WERI-Rb-1 (cell line): ENCODE measurements around the gene HOXA10.

Experiments
- DNase-seq: peaks from one replicate; pipeline ENCODE4 v3.0.0-alpha.2; 2020
- H3K27ac ChIP-seq: fragments of 250-450 bp; sonication (Bioruptor Pico); 2 replicates; pipeline ENCODE4 v1.5.1; 2020; ENCODE audit warnings: mild to moderate bottlenecking, moderate library complexity
- H3K27me3 ChIP-seq: fragments of 250-450 bp; sonication (Bioruptor Pico); 2 replicates; pipeline ENCODE4 v1.5.1; 2021; ENCODE audit warnings: mild to moderate bottlenecking, low read depth, moderate library complexity; ENCODE audit not compliant: insufficient read depth, severe bottlenecking
- H3K36me3 ChIP-seq: fragments of 250-450 bp; sonication (Bioruptor Pico); 2 replicates; pipeline ENCODE4 v1.5.1; 2020; ENCODE audit warnings: mild to moderate bottlenecking, moderate library complexity
- H3K4me3 ChIP-seq: 2 replicates; pipeline ENCODE4 v1.5.1; 2011; ENCODE audit warnings: low read depth, mild to moderate bottlenecking, control low read depth, low read length
- H3K9me3 ChIP-seq: fragments of 250-450 bp; sonication (Bioruptor Pico); 2 replicates; pipeline ENCODE4 v1.5.1; 2021; ENCODE audit warnings: mild to moderate bottlenecking, moderate library complexity; ENCODE audit not compliant: severe bottlenecking
- CTCF ChIP-seq: IDR thresholded peaks from 2 replicates; pipeline ENCODE4 v1.5.1; 2011; ENCODE audit warnings: low read depth, mild to moderate bottlenecking, control low read depth, inconsistent platforms, low read length

Gene HOXA10

DNA sequence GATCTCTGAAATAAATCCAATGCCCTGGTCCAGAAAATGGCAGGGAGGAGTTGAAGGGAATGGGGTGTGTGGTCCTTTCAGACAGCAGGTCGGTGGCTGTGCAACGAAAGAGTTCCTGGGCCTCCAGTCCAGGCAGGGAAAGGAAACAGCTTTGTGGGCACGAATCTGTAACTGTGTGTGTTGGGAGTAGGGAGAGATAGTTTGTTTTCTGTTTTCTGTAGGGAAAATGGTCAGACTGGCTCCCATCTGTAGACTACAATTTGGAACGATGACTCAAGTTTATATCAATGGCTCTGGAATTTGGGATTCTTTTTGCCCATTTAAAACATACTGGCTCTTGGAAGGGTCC, 6.2 kb downstream of the HOXA10 start:
- DNase-seq = no peak
- Histone ChIP-seq H3K9me3 (peaks cover 21% of the 10 kb centered on the region), H3K4me3 (no peak overlapping the region), H3K27ac (no peak overlapping the region), H3K36me3 (no peaks in the 10 kb centered on the region), H3K27me3 (peaks cover 73% of the 10 kb centered on the region)
- no peak for TF ChIP-seq CTCF

DNA sequence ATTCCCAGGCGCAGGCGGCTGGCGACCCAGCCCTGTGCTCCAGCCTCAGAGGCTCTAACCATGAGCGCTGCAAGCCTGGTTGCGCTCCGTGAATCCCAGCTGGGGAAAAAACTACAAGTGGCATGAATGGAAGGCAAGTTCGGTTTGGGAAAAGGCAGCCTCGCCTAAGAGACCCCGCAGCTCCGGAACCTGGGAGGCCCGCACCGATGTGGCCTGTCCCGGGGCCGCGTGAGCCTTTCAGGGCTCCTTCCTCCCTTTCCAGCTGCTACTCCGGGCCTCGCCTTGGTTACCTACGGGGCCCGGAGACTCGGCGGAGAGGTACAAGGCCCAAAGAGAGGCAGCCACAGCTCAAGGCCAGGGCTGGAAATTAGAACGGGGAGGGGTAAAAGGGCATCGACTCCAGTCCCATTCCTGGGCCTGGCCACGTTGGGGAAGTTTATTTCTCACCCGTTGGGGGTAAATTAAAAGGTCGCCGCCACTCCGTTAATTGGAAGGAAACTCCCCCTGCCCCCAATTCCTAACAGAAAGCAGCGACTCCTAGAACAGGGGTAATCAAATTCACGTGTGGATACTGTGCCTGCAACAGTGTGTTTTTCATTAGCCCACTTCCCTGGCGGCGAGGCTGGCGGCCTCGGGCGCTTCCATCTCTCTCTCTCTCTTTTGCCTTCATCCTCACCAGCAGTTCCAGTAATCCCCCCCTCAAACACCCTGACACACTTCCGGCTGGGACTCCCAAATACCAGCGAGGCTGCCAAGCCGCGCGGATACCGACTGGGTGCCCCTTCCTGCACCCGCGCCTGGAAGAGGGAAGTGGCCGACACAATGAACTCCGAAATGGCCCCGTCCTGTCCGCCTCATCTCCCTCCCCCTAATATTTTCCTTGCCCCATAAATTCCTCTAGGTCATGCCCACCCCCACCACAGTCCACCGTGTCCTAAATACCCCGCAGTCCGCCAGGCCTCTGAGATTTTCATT, 7.3 kb downstream of the HOXA10 start:
- peak overlapping the region; percentile 26 for H3K4me3 ChIP-seq
- no peak for DNase-seq
- H3K36me3 ChIP-seq = no peaks in the 10 kb centered on the region

GRCh38 chr7:27165996-27166530, 8.1 kb downstream of the HOXA10 start:
- Histone ChIP-seq H3K36me3 (no peaks in the 10 kb centered on the region), H3K27me3 (peaks cover 62% of the 10 kb centered on the region), H3K4me3 (peak overlapping the region; percentile 26), H3K9me3 (peaks cover 21% of the 10 kb centered on the region), H3K27ac (no peak overlapping the region)
- TF ChIP-seq CTCF = no peak
- DNase-seq = no peak

More for the DNA sequence above, 7.3 kb downstream of the HOXA10 start:
- Histone ChIP-seq H3K9me3 (peaks cover 21% of the 10 kb centered on the region), H3K27ac (no peak overlapping the region), H3K27me3 (peaks cover 67% of the 10 kb centered on the region)
- no peak for TF ChIP-seq CTCF

DNA sequence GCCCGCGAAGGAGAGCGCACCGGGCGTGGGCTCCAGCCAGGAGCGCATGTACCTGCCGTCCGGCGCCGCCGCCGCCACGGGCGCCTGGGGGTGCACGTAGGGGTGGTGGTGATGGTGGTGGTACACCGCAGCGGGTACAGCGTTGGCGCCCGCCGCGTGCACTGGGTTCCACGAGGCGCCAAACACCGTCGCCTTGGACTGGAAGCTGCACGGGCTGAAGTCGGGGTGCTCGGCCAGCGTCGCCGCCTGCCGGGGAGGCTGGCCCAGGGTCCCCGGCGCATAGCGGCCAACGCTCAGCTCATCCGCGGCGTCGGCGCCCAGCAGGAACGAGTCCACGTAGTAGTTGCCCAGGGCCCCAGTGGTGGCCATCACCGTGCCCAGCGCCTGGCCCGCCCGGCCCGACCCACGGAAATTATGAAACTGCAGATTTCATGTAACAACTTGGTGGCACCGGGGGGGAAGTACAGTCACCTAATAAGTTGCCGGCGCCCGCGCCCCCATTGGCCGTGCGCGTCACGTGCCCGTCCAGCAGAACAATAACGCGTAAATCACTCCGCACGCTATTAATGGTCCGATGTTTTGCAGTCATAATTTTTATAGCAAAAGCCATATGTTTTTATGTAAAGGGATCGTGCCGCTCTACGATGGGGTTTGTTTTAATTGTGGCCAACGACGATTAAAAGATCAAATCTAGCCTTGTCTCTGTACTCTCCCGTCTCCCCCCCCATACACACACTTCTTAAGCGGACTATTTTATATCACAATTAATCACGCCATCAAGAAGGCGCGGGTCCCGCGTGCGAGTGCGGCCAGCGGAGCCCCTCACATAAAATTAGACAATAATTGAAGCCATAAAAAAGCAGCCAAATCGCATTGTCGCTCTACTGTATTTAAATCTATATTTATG, 8.8 kb downstream of the HOXA10 start, which contains the start of gene HOXA9:
TSS of gene HOXA9 (minus strand) at position 449 of the 907 bp plus-strand sequence. CDS start at position 369, 80 bp downstream.
- DNase-seq = no peak
- Histone ChIP-seq H3K27me3 (peaks cover 60% of the 10 kb centered on the region), H3K27ac (no peak within 1 kb of the TSS), H3K36me3 (no peaks in the 10 kb centered on the region), H3K9me3 (peaks cover 21% of the 10 kb centered on the region), H3K4me3 (peak within 1 kb of the TSS; percentile 26)
- TF ChIP-seq CTCF = no peak

DNA sequence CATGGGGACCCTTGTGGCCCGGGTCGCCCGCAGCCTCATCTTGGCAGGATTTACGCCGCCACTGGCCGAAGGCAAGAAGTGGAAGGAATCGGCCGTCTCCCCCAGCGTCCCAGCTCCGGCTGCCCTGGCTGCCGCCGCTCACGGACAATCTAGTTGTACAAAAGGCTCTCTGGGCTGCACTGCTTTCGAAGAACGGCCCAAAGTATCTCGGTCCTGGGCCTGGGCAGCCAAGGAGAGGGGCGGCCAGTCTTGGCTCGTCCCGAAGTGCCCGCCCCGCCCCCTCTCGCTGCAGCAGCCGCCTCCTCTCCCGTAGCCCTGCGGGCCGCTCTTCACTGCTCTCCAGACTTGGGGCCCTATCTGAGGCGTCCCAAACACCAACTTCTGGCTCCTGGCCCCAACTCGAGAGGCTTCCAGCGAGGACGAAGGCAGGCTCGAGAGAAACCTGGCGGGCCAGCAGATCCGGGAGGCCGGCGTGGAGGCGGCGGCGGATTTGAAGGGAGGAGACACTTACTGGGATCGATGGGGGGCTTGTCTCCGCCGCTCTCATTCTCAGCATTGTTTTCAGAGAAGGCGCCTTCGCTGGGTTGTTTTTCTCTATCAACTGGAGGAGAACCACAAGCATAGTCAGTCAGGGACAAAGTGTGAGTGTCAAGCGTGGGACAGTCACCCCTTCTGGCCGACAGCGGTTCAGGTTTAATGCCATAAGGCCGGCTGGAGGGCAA, 9.6 kb downstream of the HOXA10 start:
- H3K27me3 ChIP-seq = peaks cover 55% of the 10 kb centered on the region
- no peak for DNase-seq
- no peak overlapping the region for H3K4me3 ChIP-seq
- no peaks in the 10 kb centered on the region for H3K36me3 ChIP-seq
- no peak overlapping the region for H3K27ac ChIP-seq
- TF ChIP-seq CTCF = no peak
- peaks cover 21% of the 10 kb centered on the region for H3K9me3 ChIP-seq
